K562 (cell line): ENCODE data around the gene NMNAT2. TPM values are rescaled to one million over a fixed set of nuclear protein-coding genes. Genes with fewer than 3 reads are reported as not detected.

Experiments
- ATAC-seq: fragments of 200-7000 bp; cut with Tn5 transposase; 3 replicates; pipeline ENCODE4 v1.9.1; 2020; ENCODE audit warnings: moderate library complexity
- BruUV-seq: library from RNA; stranded (reverse); fragments of 400-500 nt; replicated peaks from 2 replicates; lab custom pipeline; 2021; lab: Mats Ljungman, UMichigan
- CTCF ChIA-PET: fragments of 300-600 bp; formaldehyde crosslinking; extraction: SDS; loops from one replicate; lab custom pipeline; 2021; ENCODE audit warnings: low intra/inter-chr PET ratio; lab: Yijun Ruan, JAX
- POLR2A ChIA-PET: fragments of 300-600, 350-650 bp; sonication (Branson Sonifier 250); formaldehyde crosslinking; extraction: SDS; loops from one replicate; lab custom pipeline; 2021; ENCODE audit warnings: antibody characterized with exemption, inconsistent platforms; lab: Yijun Ruan, JAX
- DNase-seq, 4 experiments: peaks; one replicate each; pipeline versions ENCODE4 v3.0.0 to v3.0.0-alpha.2; 2011 to 2018; ENCODE audit warnings: low spot score in 3 of 4, mixed read lengths in 3 of 4; ENCODE audit errors: extremely low read depth in 1 of 4
- FAIRE-seq: peaks from 2 replicates; lab custom pipeline; 2011; peaks lifted over from hg19 to GRCh38; lab: Jason Lieb, UNC
- H2AFZ ChIP-seq: 2 replicates; pipeline ENCODE4 v1.6.0; 2011; ENCODE audit warnings: low read depth, low read length, control low read depth, inconsistent platforms
- H3K27ac ChIP-seq: fragments of 200-600 bp; 3 replicates; pipeline ENCODE4 v1.8.0; 2011; ENCODE audit warnings: low read depth, mild to moderate bottlenecking, control low read depth, inconsistent platforms, low read length, moderate library complexity, mixed read lengths; ENCODE audit errors: extremely low read depth
- H3K27me3 ChIP-seq, 2 experiments: fragments of 300-600 bp in 1 of 2; 2 replicates in 1 of 2; 3 replicates in 1 of 2; pipeline versions ENCODE4 v1.6.0 to v1.8.0; 2011; ENCODE audit warnings: inconsistent platforms in 2 of 2, low read length in 2 of 2, mild to moderate bottlenecking in 1 of 2, mixed read lengths in 1 of 2, moderate library complexity in 1 of 2; ENCODE audit not compliant: control insufficient read depth in 2 of 2, insufficient read depth in 2 of 2
- H3K36me3 ChIP-seq: fragments of 300-600 bp; 3 replicates; pipeline ENCODE4 v1.8.0; 2011; ENCODE audit warnings: mild to moderate bottlenecking, low read length, inconsistent platforms; ENCODE audit not compliant: control insufficient read depth, insufficient read depth
- H3K4me1 ChIP-seq, 2 experiments: fragments of 200-600 bp in 1 of 2; replicated peaks in 1 of 2; 2 replicates in 1 of 2; 3 replicates in 1 of 2; pipeline versions ENCODE4 v1.5.1 to v1.8.0; 2011; ENCODE audit warnings: inconsistent platforms in 2 of 2, low read length in 2 of 2, mild to moderate bottlenecking in 1 of 2, mixed read lengths in 1 of 2, moderate library complexity in 1 of 2; ENCODE audit not compliant: control insufficient read depth in 2 of 2, insufficient read depth in 2 of 2
- H3K4me2 ChIP-seq: 2 replicates; pipeline ENCODE4 v1.6.1; 2011; ENCODE audit warnings: low read length, control low read depth, inconsistent platforms, mixed read lengths; ENCODE audit not compliant: insufficient read depth
- H3K4me3 ChIP-seq: fragments of 200-600 bp; sonication (generic), shearing (Covaris generic); 2 replicates; pipeline ENCODE4 v1.5.1; 2016; ENCODE audit warnings: control low read depth, inconsistent platforms
- H3K79me2 ChIP-seq: fragments of 200-600 bp; 3 replicates; pipeline ENCODE4 v1.8.0; 2011; ENCODE audit warnings: low read length, inconsistent platforms; ENCODE audit not compliant: control insufficient read depth, insufficient read depth
- H3K9ac ChIP-seq, 2 experiments: 2 replicates each; pipeline versions ENCODE4 v1.6.0 to v1.6.1; 2011; ENCODE audit warnings: low read depth in 2 of 2, low read length in 2 of 2, control low read depth in 1 of 2, inconsistent platforms in 1 of 2, mild to moderate bottlenecking in 1 of 2, mixed read lengths in 1 of 2; ENCODE audit not compliant: insufficient read depth in 1 of 2
- H3K9me1 ChIP-seq: one replicate; pipeline ENCODE4 v1.6.0; 2011; ENCODE audit warnings: inconsistent platforms, mild to moderate bottlenecking, low read length, moderate library complexity; ENCODE audit not compliant: control insufficient read depth, insufficient read depth
- H3K9me3 ChIP-seq: replicated peaks from 2 replicates; pipeline ENCODE4 v1.5.1; 2011; ENCODE audit warnings: low read depth, low read length, inconsistent platforms; ENCODE audit not compliant: control insufficient read depth, insufficient read depth
- H4K20me1 ChIP-seq: replicated peaks from 2 replicates; pipeline ENCODE4 v1.6.1; 2011; ENCODE audit warnings: low read length, inconsistent platforms, mixed read lengths; ENCODE audit not compliant: control insufficient read depth, insufficient read depth
- COPS2 ChIP-seq: fragments of 450-650 bp; conservative IDR thresholded peaks from 2 replicates; pipeline ENCODE4 v1.6.1; 2016; ENCODE audit warnings: mild to moderate bottlenecking, moderate library complexity
- LCOR ChIP-seq: sonication (generic); formaldehyde crosslinking; IDR thresholded peaks from 2 replicates; pipeline ENCODE4 v1.8.0; 2022; ENCODE audit warnings: mild to moderate bottlenecking, missing genetic modification reagents
- NFIC ChIP-seq: fragments of 450-650 bp; IDR thresholded peaks from 2 replicates; pipeline ENCODE4 v1.6.1; 2017; ENCODE audit warnings: mild to moderate bottlenecking, inconsistent platforms
- NFIX ChIP-seq: fragments of 250-450 bp; sonication (Bioruptor Pico); IDR thresholded peaks from 2 replicates; pipeline ENCODE4 v1.4.0; 2020; ENCODE audit warnings: low read depth, mild to moderate bottlenecking, moderate library complexity
- NONO ChIP-seq, 2 experiments: fragments of 200-400 bp in 1 of 2; fragments of 450-650 bp in 1 of 2; formaldehyde crosslinking in 1 of 2; IDR thresholded peaks; 2 replicates each; pipeline ENCODE4 v1.6.1; 2017; ENCODE audit warnings: low read depth in 2 of 2, mild to moderate bottlenecking in 2 of 2, moderate library complexity in 2 of 2, low read length in 1 of 2
- POLR2AphosphoS2 ChIP-seq: IDR thresholded peaks from 2 replicates; pipeline ENCODE4 v1.6.1; 2012; ENCODE audit warnings: low read length, improper control_type of control experiment
- SMARCC2 ChIP-seq: fragments of 450-650 bp; IDR thresholded peaks from 2 replicates; pipeline ENCODE4 v1.6.1; 2017; ENCODE audit warnings: antibody characterized with exemption, moderate library complexity, mild to moderate bottlenecking, low read depth
- WGBS: fragments of 100-300 bp; shearing (Covaris generic); methylation state at CpG from one replicate; pipeline ENCODE4 v1.1.6; 2016; ENCODE audit warnings: low coverage, mixed read lengths; ENCODE audit not compliant: insufficient coverage; ENCODE audit errors: missing lambda C conversion rate; 5-methylcytosine and 5-hydroxymethylcytosine counted together
- in situ Hi-C: fragments of 300-500 bp; cut with MboI; formaldehyde crosslinking; loops from 4 replicates; pipeline ENCODE4 v1.15.0; 2018; ENCODE audit warnings: inconsistent platforms, mixed read lengths
- intact Hi-C: fragments of 100-400 bp; cut with micrococcal nuclease; formaldehyde crosslinking; loops from 2 replicates; pipeline ENCODE4 v1.14.2; 2022
- polyA plus RNA-seq, 8 experiments: library from polyadenylated mRNA; depleted of rRNA in 4 of 8; stranded (reverse) in 5 of 8; unstranded in 3 of 8; fragments of >200 nt; fragmentation: Nextera tagmentation in 2 of 8; fragmentation: Illumina TruSeq in 1 of 8; extraction: Ambion mirVana in 2 of 8; extraction: Trizol in 1 of 8; gene quantifications; 2 replicates each; pipeline versions ENCODE4 v1.2.1 to v1.2.3, GENCODE V29; 2011 to 2014; ENCODE audit warnings: inconsistent platforms in 1 of 8, missing spikeins in 1 of 8
- total RNA-seq, 7 experiments: library from RNA; depleted of rRNA in 6 of 7; stranded (reverse); fragments of >200 nt in 6 of 7; fragmentation: Illumina TruSeq in 2 of 7; extraction: Trizol in 2 of 7; gene quantifications; 2 replicates each; pipeline versions ENCODE4 v1.2.1 to v1.2.3, GENCODE V29; 2011 to 2021; ENCODE audit warnings: low replicate concordance in 1 of 7

NMNAT2 gene
- total and polyA plus RNA-seq, 9 of the 15 experiments (the other 6 are each of a cell fraction or from before 2014, with no cell fraction given): not detected

DNA sequence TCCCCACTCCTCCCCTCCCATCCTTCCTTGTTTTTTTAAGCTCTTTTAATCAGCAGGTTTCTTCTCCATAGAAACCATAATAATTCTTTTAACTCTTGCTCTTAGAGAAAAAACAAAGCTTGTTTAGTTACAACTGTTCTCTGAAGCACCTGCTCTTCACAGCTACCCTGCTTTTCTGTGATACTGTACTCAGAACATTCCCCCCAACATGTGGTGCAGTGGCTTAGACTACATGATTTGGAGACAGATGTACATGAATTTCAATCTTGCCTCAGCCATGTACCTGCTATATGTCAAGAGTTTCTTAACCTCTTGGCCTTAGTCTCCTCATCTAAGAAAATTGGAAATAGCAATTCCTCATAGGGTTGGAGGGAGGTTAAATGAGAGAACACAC lies 198.6 kb downstream of the NMNAT2 start:
- Histone ChIP-seq H2AFZ (no peak overlapping the region), H3K9ac (no peak overlapping the region), H3K4me2 (no peak overlapping the region), H3K4me1 (peaks cover 0 to 8% of the 10 kb centered on the region in 2 experiments; a peak in 2 of 5 replicates), H3K4me3 (no peak overlapping the region), H3K27ac (no peak overlapping the region), H3K27me3 (peaks cover 2 to 40% of the 10 kb centered on the region in 2 experiments; a peak in 4 of 5 replicates), H4K20me1 (no peaks in the 10 kb centered on the region), H3K79me2 (no peaks in the 10 kb centered on the region), H3K9me3 (no peaks in the 10 kb centered on the region), H3K36me3 (no peaks in the 10 kb centered on the region), H3K9me1 (no peaks in the 10 kb centered on the region)
- ATAC-seq: no peak
- CTCF ChIA-PET: no interaction called here
- no peak for DNase-seq
- no peak for TF ChIP-seq POLR2AphosphoS2
- TF ChIP-seq COPS2: no peak
- no peak for TF ChIP-seq SMARCC2
- no peak for TF ChIP-seq NONO (IDR thresholded peaks at IDR 0.05; ENCODE audit: low read depth in 2 of 2, low read length in 1 of 2)
- in situ Hi-C loops (no loop called here), intact Hi-C loops (no loop called here)
- no peak for FAIRE-seq
- POLR2A ChIA-PET: interaction anchor here (0.9 to 1.3 kb wide), 3 partner anchors 8 to 36 kb away, joined by 3 to 4 read pairs (median 4); no protein-coding TSS in a partner anchor
- BruUV-seq: no TSS peak

DNA sequence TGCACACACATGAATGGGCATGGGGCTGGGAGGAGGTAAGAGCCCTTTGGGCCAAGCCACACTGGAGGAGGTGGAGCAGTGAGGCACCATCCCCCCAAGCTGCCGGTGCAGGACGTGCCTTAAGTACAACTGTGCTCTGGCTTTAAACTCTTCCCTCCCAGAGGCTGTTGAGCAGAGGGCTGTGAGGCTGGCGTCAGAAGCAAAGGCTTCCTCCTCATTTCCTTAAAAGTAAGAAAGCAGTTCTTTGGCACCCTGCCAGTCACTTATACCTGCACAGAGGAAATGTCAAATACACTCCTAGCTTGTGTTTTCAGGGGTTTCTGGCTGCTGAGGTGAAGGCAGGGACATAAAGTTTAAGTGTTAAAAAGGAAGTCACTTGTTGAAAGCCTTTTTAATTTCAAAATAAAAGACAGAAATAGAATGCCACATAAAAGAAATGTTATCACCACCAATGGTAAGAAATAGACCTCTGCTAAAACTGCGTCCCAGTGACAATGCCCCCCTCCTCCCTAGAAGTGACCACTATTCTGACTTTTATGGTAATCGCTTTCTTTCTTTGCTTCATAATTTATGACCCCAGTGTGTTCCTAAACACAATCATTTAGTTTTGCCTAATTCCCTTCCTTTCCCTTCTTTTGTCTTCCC lies 199.1 kb downstream of the NMNAT2 start:
- H3K36me3 ChIP-seq: no peaks in the 10 kb centered on the region
- ChIA-PET CTCF (no interaction called here), POLR2A (interaction anchor here (0.9 to 1.3 kb wide), 3 partner anchors 9 to 35 kb away, joined by 3 to 4 read pairs (median 4); no protein-coding TSS in a partner anchor)
- peak in 1 of 4 experiments; percentile 6 for DNase-seq
- H3K4me2 ChIP-seq: no peak overlapping the region
- no peak for TF ChIP-seq LCOR (CRISPR knock-in tag)
- peak; percentile 86 for TF ChIP-seq NFIC
- 0 out of 2 replicates have a peak, but pooled peaks have one; percentile 39 for TF ChIP-seq NFIX
- no TSS peak for BruUV-seq
- no peaks in the 10 kb centered on the region for H3K9me1 ChIP-seq
- H3K4me1 ChIP-seq: peaks cover 0 to 8% of the 10 kb centered on the region in 2 experiments; a peak in 2 of 5 replicates
- intact Hi-C loops: no loop called here
- no peak overlapping the region for H3K9ac ChIP-seq
- H3K27ac ChIP-seq: no peak overlapping the region
- in situ Hi-C loops: no loop called here
- H4K20me1 ChIP-seq: no peaks in the 10 kb centered on the region
- H3K9me3 ChIP-seq: no peaks in the 10 kb centered on the region
- no peaks in the 10 kb centered on the region for H3K79me2 ChIP-seq
- WGBS: 1% methylated on average over 5 of the region's 5 CpGs
- ATAC-seq: no peak; the same call in 2 of the 3 replicates
- no peak for FAIRE-seq
- H3K4me3 ChIP-seq: no peak overlapping the region
- H2AFZ ChIP-seq: no peak overlapping the region
- peaks cover 2 to 45% of the 10 kb centered on the region in 2 experiments; a peak in 4 of 5 replicates for H3K27me3 ChIP-seq
